Tibial nerve (tissue), 4 donors: Measurements from ENCODE around the gene FGFR3. TPM values are rescaled to one million over a fixed set of nuclear protein-coding genes. Genes with fewer than 3 reads are reported as not detected.
A peak's percentile ranks its signal among the peaks of the same experiment; 100 is the strongest.

Source experiments
- DNase-seq, 2 donors: peaks; one replicate each; pipeline ENCODE4 v3.0.0-alpha.2; 2019; ENCODE audit warnings: low spot score in 2 of 2
- H3K27ac ChIP-seq, 4 donors: fragments of 200-600 bp; sonication (generic) in 3 of 4; one replicate each; pipeline ENCODE4 v1.5.1; 2017 to 2019; ENCODE audit warnings: mild to moderate bottlenecking in 1 of 4
- H3K27me3 ChIP-seq, 2 donors: fragments of 200-600 bp; sonication (generic) in 1 of 2; one replicate each; pipeline versions ENCODE4 v1.5.1 to v1.6.0; 2017 to 2019
- H3K36me3 ChIP-seq, 3 donors: fragments of 200-600 bp; sonication (generic); one replicate each; pipeline ENCODE4 v1.5.1; 2018 to 2019
- H3K4me1 ChIP-seq, 4 donors: fragments of 200-600 bp; sonication (generic) in 3 of 4; one replicate each; pipeline ENCODE4 v1.5.1; 2017 to 2019
- H3K4me3 ChIP-seq, 4 donors: fragments of 200-600 bp; sonication (generic) in 3 of 4; one replicate each; pipeline ENCODE4 v1.5.1; 2017 to 2019; ENCODE audit warnings: mild to moderate bottlenecking in 1 of 4, moderate library complexity in 1 of 4
- H3K9me3 ChIP-seq, 4 donors: fragments of 200-600 bp; sonication (generic) in 3 of 4; one replicate each; pipeline ENCODE4 v1.5.1; 2017 to 2019
- EP300 ChIP-seq, 2 donors: sonication (generic); formaldehyde crosslinking; IDR thresholded peaks; one replicate each; pipeline ENCODE4 v1.6.1; 2017; ENCODE audit warnings: antibody characterized with exemption in 2 of 2, mild to moderate bottlenecking in 1 of 2
- POLR2A ChIP-seq, 2 donors: fragments of 450-650 bp; IDR thresholded peaks; one replicate each; pipeline ENCODE4 v1.6.1; 2017; ENCODE audit warnings: antibody characterized with exemption in 2 of 2, mild to moderate bottlenecking in 2 of 2, moderate library complexity in 2 of 2
- WGBS, 2 donors: methylation state at CpG; one replicate each; pipeline ENCODE4 v1.1.5; 2018; 5-methylcytosine and 5-hydroxymethylcytosine counted together
- total RNA-seq, 4 donors: library from RNA; depleted of rRNA; stranded (reverse); fragments of >200 nt; gene quantifications; one replicate each; pipeline ENCODE4 v1.1.0, GENCODE V29; 2016
- TF ChIP-seq, protein P1 (sequence below), 5 experiments: fragments of 200-600 bp in 3 of 5; fragments of 450-650 bp in 2 of 5; sonication (generic) in 3 of 5; IDR thresholded peaks; one replicate each; pipeline ENCODE4 v1.5.1; 2016 to 2019; ENCODE audit warnings: antibody characterized with exemption in 5 of 5, mild to moderate bottlenecking in 3 of 5, moderate library complexity in 2 of 5

The FGFR3 gene
- total RNA-seq, 4 donors from 2014 or later = 2.7 to 11.2 (median 5.1) TPM

DNA sequence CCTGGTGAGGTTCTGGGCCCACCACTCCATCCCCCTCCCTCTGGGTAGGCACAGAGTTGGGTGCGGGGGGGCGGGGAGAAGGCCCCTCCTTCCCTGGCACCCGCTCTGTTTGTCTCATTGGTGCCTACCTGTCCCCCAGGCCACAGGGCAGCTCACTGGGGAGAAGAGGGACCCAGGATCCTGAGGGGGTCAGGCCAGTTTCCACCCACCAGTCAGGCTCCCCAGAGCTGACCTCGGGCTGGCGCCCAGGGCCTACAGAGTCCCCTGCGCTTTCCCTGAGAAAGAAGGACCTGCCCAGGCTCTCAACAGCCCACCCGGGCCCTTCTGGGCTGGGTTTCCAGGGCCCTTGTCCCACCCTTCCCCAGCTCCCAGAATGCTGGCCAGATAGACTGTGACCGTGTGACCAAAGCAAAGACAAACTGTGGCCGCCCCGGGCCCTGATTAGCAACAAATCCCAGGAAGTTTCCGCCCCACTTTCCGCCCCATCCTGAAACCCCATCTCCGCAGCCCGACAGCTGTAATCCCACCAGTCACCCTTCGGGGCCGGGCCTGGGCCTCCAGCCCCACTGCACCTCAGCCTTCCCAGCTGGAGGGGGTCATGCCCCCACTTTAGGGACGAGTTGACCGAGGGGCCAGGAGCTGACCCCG, 33.8 kb upstream of the FGFR3 start:
- H3K27ac ChIP-seq = peak overlapping the region in 1 of 4 donors; percentile 21
- no peak for DNase-seq
- H3K27me3 ChIP-seq = peaks cover 0 to 22% of the 10 kb centered on the region in 2 donors
- H3K36me3 ChIP-seq = no peaks in the 10 kb centered on the region
- 79 to 84% methylated on average over 13 to 19 of the region's 19 CpGs for WGBS, 2 donors
- H3K4me3 ChIP-seq = no peak overlapping the region
- TF ChIP-seq POLR2A (IDR thresholded peaks at IDR 0.05) (no peak), EP300 (IDR thresholded peaks at IDR 0.05) (no peak)
- TF ChIP-seq, protein P1, sequence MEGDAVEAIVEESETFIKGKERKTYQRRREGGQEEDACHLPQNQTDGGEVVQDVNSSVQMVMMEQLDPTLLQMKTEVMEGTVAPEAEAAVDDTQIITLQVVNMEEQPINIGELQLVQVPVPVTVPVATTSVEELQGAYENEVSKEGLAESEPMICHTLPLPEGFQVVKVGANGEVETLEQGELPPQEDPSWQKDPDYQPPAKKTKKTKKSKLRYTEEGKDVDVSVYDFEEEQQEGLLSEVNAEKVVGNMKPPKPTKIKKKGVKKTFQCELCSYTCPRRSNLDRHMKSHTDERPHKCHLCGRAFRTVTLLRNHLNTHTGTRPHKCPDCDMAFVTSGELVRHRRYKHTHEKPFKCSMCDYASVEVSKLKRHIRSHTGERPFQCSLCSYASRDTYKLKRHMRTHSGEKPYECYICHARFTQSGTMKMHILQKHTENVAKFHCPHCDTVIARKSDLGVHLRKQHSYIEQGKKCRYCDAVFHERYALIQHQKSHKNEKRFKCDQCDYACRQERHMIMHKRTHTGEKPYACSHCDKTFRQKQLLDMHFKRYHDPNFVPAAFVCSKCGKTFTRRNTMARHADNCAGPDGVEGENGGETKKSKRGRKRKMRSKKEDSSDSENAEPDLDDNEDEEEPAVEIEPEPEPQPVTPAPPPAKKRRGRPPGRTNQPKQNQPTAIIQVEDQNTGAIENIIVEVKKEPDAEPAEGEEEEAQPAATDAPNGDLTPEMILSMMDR (IDR thresholded peaks at IDR 0.05) = no peak
- peaks cover 0 to 24% (median 13%) of the 10 kb centered on the region in 4 donors for H3K4me1 ChIP-seq
- no peaks in the 10 kb centered on the region for H3K9me3 ChIP-seq

DNA sequence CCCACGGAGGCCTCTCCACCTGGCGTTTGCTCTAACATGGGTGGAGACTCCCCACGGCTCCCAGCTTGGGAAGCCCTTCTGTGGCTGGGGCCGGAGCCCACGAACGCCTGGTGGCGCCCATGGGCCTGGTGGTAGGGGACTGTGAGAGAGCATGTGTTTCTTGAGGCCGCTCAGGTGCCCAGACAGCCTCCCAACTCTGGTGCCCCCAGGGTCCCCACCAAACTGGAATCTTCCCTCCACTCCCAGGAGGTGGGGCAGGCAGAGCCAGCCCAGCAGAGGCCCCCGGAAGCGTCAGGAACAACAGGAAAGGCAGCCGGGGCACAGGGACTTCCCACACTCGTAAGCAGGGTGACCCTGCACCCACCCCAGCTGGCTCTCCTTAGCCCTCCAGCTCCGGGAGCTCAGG, 33.3 kb upstream of the FGFR3 start:
- no peaks in the 10 kb centered on the region for H3K9me3 ChIP-seq
- peaks cover 0 to 25% (median 13%) of the 10 kb centered on the region in 4 donors for H3K4me1 ChIP-seq
- 77 to 78% methylated on average over 13 of the region's 13 CpGs for WGBS, 2 donors

GRCh38 chr4:1760521-1761071, 32.5 kb upstream of the FGFR3 start:
- Histone ChIP-seq H3K27me3 (peaks cover 0 to 33% of the 10 kb centered on the region in 2 donors), H3K9me3 (no peaks in the 10 kb centered on the region), H3K4me1 (peaks cover 0 to 25% (median 13%) of the 10 kb centered on the region in 4 donors), H3K36me3 (no peaks in the 10 kb centered on the region), H3K4me3 (no peak overlapping the region), H3K27ac (no peak overlapping the region)
- WGBS, 2 donors = 19 to 23% methylated on average over 9 to 18 of the region's 25 CpGs
- no peak for TF ChIP-seq EP300 (IDR thresholded peaks at IDR 0.05)
- TF ChIP-seq POLR2A (IDR thresholded peaks at IDR 0.05) = no peak
- TF ChIP-seq, protein P1 (IDR thresholded peaks at IDR 0.05) = no peak
- DNase-seq = no peak

More for the DNA sequence above, 33.3 kb upstream of the FGFR3 start:
- peaks cover 0 to 27% of the 10 kb centered on the region in 2 donors for H3K27me3 ChIP-seq
- no peak overlapping the region for H3K4me3 ChIP-seq
- no peaks in the 10 kb centered on the region for H3K36me3 ChIP-seq
- peak overlapping the region in 1 of 4 donors; percentile 21 for H3K27ac ChIP-seq
- DNase-seq = no peak
- TF ChIP-seq EP300 (IDR thresholded peaks at IDR 0.05) (no peak), POLR2A (IDR thresholded peaks at IDR 0.05) (no peak)
- TF ChIP-seq, protein P1 (IDR thresholded peaks at IDR 0.05) = no peak

DNA sequence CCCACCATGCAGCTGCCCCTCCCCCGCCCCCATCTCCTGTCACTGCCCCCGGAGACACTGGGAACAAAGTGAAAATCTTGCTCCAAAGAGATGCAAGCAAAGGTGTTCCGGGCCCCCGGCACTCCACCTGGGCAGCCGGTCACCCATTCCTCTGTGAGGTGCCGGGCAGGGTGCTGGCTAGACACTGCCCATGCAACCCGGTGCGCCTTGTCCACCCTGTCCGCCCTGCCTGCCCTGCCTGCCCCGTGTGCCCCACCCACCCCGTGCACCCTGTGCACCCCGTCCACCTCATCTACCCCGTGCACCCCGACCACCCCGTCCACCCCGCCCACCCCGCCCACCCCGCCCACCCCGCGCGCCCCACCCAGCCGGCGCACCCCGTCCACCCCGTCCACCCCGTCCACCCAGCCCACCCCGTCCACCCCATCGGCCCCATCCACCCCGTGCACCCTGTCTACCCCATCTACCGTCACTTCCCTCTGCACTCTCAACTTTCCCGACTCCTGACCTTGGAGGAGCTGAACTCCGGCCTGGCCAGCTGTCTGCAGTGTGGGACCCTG, 31.9 kb upstream of the FGFR3 start:
- H3K27ac ChIP-seq = no peak overlapping the region
- no peak for DNase-seq
- WGBS, 2 donors = 72% methylated on average over 15 to 23 of the region's 32 CpGs
- no peaks in the 10 kb centered on the region for H3K36me3 ChIP-seq
- no peak overlapping the region for H3K4me3 ChIP-seq
- H3K4me1 ChIP-seq = peaks cover 0 to 28% (median 13%) of the 10 kb centered on the region in 4 donors
- TF ChIP-seq POLR2A (IDR thresholded peaks at IDR 0.05) (no peak), EP300 (IDR thresholded peaks at IDR 0.05) (no peak)
- TF ChIP-seq, protein P1 (IDR thresholded peaks at IDR 0.05) = no peak
- H3K9me3 ChIP-seq = no peaks in the 10 kb centered on the region
- peaks cover 0 to 39% of the 10 kb centered on the region in 2 donors for H3K27me3 ChIP-seq
